DND-41 (cell line): ENCODE results near the gene UBN2.

Source experiments
- CTCF ChIP-seq: IDR thresholded peaks from 2 replicates; pipeline ENCODE4 v1.5.1; 2012; ENCODE audit warnings: borderline replicate concordance, low read length, moderate library complexity, mild to moderate bottlenecking; ENCODE audit not compliant: poor library complexity, severe bottlenecking; ENCODE audit errors: extremely low read depth
- EZH2 ChIP-seq: IDR thresholded peaks from 3 replicates; pipeline ENCODE4 v1.6.1; 2012; ENCODE audit warnings: borderline replicate concordance, low read depth, mild to moderate bottlenecking, moderate library complexity, low read length, inconsistent platforms; ENCODE audit not compliant: severe bottlenecking

- no peak for TF ChIP-seq EZH2
- TF ChIP-seq CTCF = no peak
Measured at GRCh38 chr7:139241258-139241657, 10.2 kb downstream of the UBN2 start.
